ENCODE results near the gene RXFP3. TPM values are rescaled to one million over a fixed set of nuclear protein-coding genes. Genes with fewer than 3 reads are reported as not detected.

RXFP3 gene, protein sequence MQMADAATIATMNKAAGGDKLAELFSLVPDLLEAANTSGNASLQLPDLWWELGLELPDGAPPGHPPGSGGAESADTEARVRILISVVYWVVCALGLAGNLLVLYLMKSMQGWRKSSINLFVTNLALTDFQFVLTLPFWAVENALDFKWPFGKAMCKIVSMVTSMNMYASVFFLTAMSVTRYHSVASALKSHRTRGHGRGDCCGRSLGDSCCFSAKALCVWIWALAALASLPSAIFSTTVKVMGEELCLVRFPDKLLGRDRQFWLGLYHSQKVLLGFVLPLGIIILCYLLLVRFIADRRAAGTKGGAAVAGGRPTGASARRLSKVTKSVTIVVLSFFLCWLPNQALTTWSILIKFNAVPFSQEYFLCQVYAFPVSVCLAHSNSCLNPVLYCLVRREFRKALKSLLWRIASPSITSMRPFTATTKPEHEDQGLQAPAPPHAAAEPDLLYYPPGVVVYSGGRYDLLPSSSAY
- total RNA-seq, result not detected in 2 replicates

DNA sequence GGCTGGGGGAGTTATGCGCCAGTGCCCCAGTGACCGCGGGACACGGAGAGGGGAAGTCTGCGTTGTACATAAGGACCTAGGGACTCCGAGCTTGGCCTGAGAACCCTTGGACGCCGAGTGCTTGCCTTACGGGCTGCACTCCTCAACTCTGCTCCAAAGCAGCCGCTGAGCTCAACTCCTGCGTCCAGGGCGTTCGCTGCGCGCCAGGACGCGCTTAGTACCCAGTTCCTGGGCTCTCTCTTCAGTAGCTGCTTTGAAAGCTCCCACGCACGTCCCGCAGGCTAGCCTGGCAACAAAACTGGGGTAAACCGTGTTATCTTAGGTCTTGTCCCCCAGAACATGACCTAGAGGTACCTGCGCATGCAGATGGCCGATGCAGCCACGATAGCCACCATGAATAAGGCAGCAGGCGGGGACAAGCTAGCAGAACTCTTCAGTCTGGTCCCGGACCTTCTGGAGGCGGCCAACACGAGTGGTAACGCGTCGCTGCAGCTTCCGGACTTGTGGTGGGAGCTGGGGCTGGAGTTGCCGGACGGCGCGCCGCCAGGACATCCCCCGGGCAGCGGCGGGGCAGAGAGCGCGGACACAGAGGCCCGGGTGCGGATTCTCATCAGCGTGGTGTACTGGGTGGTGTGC is at the start of gene RXFP3:
TSS of gene RXFP3 (plus strand) at position 6 of the 636 bp plus-strand sequence. CDS start at position 361, 355 bp downstream.
- peak within 1 kb of the TSS; percentile 60 for H3K4me3 ChIP-seq (ENCODE audit: low read depth, low read length)

DNA sequence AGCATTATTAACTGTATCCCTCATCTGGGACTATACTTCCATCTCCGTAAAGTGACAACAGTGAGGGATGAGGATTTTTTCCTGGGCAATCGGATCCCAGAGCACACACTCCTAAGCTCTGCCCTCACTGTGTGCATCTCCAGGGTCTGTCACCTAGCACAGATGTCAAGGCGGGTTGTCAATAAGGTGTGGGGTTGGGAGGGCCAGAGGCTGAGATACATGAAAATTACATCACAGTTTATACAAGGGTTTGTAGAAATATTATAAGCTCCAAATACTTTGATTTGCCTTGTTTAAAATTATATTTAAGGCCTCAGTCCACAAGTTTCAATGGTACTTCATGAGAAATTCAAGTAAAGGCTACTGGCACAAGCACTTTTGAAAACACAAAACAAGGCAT is 48.9 kb upstream of the RXFP3 start:
- TF ChIP-seq, protein P1, sequence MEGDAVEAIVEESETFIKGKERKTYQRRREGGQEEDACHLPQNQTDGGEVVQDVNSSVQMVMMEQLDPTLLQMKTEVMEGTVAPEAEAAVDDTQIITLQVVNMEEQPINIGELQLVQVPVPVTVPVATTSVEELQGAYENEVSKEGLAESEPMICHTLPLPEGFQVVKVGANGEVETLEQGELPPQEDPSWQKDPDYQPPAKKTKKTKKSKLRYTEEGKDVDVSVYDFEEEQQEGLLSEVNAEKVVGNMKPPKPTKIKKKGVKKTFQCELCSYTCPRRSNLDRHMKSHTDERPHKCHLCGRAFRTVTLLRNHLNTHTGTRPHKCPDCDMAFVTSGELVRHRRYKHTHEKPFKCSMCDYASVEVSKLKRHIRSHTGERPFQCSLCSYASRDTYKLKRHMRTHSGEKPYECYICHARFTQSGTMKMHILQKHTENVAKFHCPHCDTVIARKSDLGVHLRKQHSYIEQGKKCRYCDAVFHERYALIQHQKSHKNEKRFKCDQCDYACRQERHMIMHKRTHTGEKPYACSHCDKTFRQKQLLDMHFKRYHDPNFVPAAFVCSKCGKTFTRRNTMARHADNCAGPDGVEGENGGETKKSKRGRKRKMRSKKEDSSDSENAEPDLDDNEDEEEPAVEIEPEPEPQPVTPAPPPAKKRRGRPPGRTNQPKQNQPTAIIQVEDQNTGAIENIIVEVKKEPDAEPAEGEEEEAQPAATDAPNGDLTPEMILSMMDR (conservative IDR thresholded peaks at IDR 0.05; ENCODE audit: low read depth, low read length), result no peak
- no peak overlapping the region for H3K4me3 ChIP-seq (ENCODE audit: low read depth, low read length)
- no peak for DNase-seq (ENCODE audit: low read depth)

More for the DNA sequence above, at the start of gene RXFP3:
- no peak for DNase-seq (ENCODE audit: low read depth)
- TF ChIP-seq, protein P1 (conservative IDR thresholded peaks at IDR 0.05; ENCODE audit: low read depth, low read length), result no peak

DNA sequence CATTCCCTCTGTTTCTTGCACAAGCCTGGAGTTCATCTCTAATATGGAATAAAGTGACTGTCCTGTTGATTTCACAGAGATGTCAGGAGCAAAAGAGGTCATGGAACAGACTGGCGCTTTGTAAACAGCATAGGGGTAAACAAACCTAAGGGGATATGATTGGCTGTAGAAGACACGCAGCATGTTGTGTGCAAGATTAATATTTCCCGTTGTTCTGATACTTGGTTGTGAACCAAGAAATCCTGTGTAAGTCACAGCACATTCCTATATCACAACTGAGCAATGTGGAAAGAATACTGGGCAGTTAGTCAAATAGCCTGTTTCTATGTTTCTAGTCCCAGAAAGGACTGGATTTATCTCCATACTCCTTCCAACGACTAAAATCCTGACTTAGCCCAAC is 47.6 kb upstream of the RXFP3 start:
- H3K4me3 ChIP-seq (ENCODE audit: low read depth, low read length), result no peak overlapping the region
- no peak for DNase-seq (ENCODE audit: low read depth)
- TF ChIP-seq, protein P1 (conservative IDR thresholded peaks at IDR 0.05; ENCODE audit: low read depth, low read length), result no peak

DNA sequence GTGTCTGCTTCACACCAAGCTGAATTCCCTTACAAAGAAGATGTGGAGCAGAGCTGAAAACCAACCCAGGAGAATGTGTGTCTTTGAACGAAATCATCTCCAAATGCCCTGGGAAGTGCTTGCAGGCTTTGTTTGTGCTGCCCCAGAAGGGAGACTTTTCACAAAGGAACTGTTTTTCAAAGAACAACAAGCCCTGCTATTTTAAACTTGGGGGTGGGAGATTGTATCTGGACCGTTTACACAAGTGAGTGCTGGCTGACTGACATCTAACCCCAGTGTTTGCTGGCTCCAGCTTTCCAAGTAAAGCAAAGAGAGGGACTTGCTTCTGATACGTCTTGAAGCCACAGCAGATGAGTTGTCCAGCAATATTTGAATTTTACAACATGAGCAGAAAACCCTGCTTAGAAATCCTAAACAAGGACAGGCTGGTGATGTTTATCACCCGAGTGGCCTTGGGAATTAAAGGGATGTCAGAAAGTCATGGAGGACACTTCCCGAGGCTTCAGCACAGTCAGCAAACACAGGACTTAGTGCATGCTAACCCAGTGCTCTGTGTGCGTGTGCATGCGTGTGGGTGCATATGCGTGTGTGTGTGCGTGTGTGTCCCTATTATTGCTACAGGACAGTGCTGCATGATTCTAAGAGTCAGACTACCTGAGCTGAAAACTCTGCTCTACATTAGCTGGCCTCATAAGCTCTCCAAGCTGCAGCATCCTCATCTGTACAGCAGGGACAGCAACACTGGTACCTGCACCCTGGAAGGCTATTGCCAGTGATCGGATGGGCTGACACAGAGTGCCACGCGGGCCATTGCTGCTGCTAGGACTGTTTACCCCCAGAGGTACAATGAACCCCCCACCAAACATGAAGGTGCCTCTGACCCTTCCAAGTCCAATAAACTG is 45.8 kb upstream of the RXFP3 start:
- TF ChIP-seq, protein P1 (conservative IDR thresholded peaks at IDR 0.05; ENCODE audit: low read depth, low read length), result peak; percentile 21
- peak overlapping the region; percentile 59 for H3K4me3 ChIP-seq (ENCODE audit: low read depth, low read length)
- no peak for DNase-seq (ENCODE audit: low read depth)

DNA sequence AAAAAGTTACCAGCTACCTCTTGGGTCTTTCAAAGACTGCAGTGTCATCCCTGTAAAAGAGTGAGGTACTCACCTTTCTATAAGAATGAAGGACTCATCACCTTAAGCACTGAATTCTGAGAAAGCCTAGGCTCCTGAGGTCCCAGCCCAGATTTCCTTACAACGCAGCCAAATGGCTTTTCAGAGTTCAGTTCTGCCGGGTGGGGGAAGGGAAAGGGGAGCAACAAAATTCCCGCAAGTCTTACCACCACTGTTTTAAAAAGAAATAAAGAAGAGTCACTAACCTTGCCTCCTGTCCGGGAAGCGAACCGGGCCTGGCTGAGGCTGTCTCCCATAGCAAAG is 44.8 kb upstream of the RXFP3 start:
- peak overlapping the region; percentile 59 for H3K4me3 ChIP-seq (ENCODE audit: low read depth, low read length)
- TF ChIP-seq, protein P1 (conservative IDR thresholded peaks at IDR 0.05; ENCODE audit: low read depth, low read length), result no peak

DNA sequence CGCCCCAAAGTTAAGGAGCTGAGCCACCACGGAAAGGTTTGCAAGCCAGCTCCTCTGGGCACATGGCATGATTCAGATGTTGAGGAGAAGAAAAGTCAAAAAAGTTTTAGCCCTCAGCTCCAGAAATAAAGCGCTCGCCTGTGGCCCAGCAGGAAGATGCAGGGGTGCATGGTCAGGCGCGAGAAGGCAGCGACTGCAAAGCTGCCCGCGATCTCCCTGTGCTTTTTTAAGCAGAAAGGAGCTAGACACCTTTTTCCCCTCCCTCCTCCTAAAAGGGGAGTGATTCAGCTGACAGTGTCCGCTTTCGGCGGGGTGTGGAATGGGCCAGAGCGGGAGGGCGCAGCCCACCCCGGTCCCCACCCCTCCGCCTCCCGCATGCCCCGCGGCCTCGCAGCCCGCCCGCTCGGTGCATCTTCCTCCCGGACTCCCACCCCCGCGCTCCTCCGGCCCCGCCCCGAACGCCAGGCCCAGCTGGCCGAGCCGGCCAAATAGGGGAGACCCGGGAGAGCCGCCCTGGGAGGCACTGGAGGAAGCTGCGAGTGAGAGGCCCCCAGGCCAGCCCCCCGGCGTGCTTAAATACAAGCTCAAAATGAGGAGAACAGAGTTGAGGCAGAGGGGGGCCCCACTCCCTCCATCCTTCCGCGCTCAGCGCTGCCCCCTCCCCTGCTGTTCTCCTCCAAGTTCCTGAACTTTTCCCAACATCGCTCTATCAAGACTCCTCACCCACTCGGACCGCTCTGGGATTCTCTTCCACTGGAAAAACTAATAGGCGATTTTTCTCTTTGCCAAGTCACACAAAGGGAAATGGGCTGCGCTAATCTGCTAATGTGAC is 44.2 kb upstream of the RXFP3 start, which contains the start of gene ADAMTS12:
TSS of gene ADAMTS12 (minus strand) at position 203 of the 832 bp plus-strand sequence. CDS start at position 69, 134 bp downstream.
- no peak for DNase-seq (ENCODE audit: low read depth)
- TF ChIP-seq, protein P1 (conservative IDR thresholded peaks at IDR 0.05; ENCODE audit: low read depth, low read length), result no peak
- H3K4me3 ChIP-seq (ENCODE audit: low read depth, low read length), result peak within 1 kb of the TSS; percentile 59

More for the DNA sequence above, 44.8 kb upstream of the RXFP3 start:
- no peak for DNase-seq (ENCODE audit: low read depth)
